Superior temporal gyrus (tissue), 1 donor: ENCODE measurements around the gene ZFYVE27.

Experiments
- DNase-seq: peaks from one replicate; pipeline ENCODE4 v3.0.0-alpha.2; 2016; ENCODE audit errors: extremely low spot score

The ZFYVE27 gene

GRCh38 chr10:97714401-97715258 lies 22.3 kb upstream of the ZFYVE27 start:
- no peak for DNase-seq

GRCh38 chr10:97715259-97715874 lies 21.6 kb upstream of the ZFYVE27 start:
- no peak for DNase-seq

GRCh38 chr10:97717627-97718026 lies 19.3 kb upstream of the ZFYVE27 start:
- no peak for DNase-seq

GRCh38 chr10:97718178-97718577 lies 18.8 kb upstream of the ZFYVE27 start:
- peak; percentile 80 for DNase-seq

- DNase-seq: no peak
These were observed 18.2 kb upstream of the ZFYVE27 start for GRCh38 chr10:97718659-97719142.

GRCh38 chr10:97719602-97720001 lies 17.3 kb upstream of the ZFYVE27 start:
- DNase-seq: no peak

GRCh38 chr10:97721871-97722780 lies 14.8 kb upstream of the ZFYVE27 start:
- DNase-seq: no peak

GRCh38 chr10:97723001-97723400 lies 13.9 kb upstream of the ZFYVE27 start:
- DNase-seq: no peak

GRCh38 chr10:97724341-97724941 lies 12.5 kb upstream of the ZFYVE27 start:
- no peak for DNase-seq

- DNase-seq: no peak
These were observed 10.2 kb upstream of the ZFYVE27 start for GRCh38 chr10:97726636-97727178.

GRCh38 chr10:97729014-97729413 lies 7.9 kb upstream of the ZFYVE27 start:
- no peak for DNase-seq

GRCh38 chr10:97731346-97732051 lies 5.4 kb upstream of the ZFYVE27 start:
- peak; percentile 95 for DNase-seq

- DNase-seq: no peak
These were observed 4.9 kb upstream of the ZFYVE27 start for GRCh38 chr10:97732052-97732359.

- no peak for DNase-seq
These were observed 3.7 kb upstream of the ZFYVE27 start for GRCh38 chr10:97733256-97733655.

GRCh38 chr10:97734021-97734420 lies 2.9 kb upstream of the ZFYVE27 start:
- no peak for DNase-seq

GRCh38 chr10:97736403-97736901 lies 476 bp upstream of the ZFYVE27 start:
- no peak for DNase-seq

GRCh38 chr10:97737770-97738265 lies 890 bp downstream of the ZFYVE27 start:
- no peak for DNase-seq

GRCh38 chr10:97738616-97739015 lies 1.7 kb downstream of the ZFYVE27 start:
- no peak for DNase-seq

- no peak for DNase-seq
These were observed 3.7 kb downstream of the ZFYVE27 start for GRCh38 chr10:97740613-97741012.

- DNase-seq: no peak
These were observed 6.4 kb downstream of the ZFYVE27 start for GRCh38 chr10:97743169-97743943.
